ENCODE measurements around the gene FBXO24.
"Not testable (repeated sequence)": the region's sequence is repeated elsewhere in the genome, so short reads cannot be mapped to it uniquely, and the experiment has no call there.

FBXO24 gene, protein sequence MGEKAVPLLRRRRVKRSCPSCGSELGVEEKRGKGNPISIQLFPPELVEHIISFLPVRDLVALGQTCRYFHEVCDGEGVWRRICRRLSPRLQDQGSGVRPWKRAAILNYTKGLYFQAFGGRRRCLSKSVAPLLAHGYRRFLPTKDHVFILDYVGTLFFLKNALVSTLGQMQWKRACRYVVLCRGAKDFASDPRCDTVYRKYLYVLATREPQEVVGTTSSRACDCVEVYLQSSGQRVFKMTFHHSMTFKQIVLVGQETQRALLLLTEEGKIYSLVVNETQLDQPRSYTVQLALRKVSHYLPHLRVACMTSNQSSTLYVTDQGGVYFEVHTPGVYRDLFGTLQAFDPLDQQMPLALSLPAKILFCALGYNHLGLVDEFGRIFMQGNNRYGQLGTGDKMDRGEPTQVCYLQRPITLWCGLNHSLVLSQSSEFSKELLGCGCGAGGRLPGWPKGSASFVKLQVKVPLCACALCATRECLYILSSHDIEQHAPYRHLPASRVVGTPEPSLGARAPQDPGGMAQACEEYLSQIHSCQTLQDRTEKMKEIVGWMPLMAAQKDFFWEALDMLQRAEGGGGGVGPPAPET

DNA sequence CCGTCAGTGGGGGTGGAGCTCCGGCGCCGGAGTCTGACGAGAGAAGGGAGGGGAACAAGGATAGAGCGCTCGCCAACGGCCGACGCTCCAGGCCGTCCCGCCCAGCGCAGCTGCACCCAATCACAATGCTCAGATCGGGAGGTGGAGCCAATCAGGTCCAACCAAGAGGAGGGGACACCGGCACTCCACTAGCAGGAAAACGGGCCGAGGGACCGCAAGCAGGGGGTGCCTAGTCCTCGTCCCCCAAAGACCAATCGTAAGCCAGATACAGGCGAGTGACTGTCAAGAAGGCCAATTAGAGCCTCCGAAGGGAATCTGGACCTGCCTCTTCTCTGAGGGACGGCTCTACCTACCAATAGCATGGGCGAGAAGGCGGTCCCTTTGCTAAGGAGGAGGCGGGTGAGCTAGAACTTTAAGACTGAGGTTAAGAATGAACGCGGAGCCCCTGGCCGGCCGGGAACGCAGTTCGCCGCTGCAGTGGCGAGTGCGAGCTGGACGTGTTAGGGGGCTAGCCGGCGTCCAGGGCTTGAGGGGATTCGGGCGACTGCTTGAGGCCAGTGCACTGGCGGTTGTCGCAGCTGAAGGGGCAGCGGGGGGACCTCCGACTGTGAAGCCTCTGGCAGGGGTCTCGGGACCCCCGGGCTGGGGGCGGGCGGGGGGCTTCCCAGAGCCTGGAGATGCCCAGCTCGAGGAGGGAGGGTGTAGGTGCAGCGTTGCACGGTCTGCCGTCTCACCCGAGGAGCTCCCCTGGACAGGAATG is at the start of gene FBXO24:
TSS of gene FBXO24 (plus strand) at position 63 of the 760 bp plus-strand sequence. CDS start at position 361, 298 bp downstream.
- peak; percentile 99 for DNase-seq (ENCODE audit: low read depth in 2 of 2)

DNA sequence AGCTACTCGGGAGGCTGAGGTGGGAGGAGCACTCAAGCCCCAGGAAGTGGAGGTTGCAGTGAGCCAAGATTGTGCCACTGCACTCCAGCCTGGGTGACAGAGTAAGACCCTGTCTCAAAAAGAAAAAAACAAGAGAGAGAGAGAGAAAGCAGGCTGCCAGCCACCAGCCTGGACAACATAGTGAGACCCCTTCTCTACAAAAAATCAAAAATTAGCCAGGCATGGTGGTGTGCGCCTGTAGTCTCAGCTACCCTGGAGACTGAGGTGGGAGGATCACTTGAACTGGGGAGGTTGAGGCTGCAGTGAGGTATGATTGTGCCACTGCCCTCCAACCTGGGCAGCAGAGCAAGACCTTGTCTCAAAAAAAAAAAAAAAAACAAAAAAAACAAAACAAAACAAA is 49.4 kb upstream of the FBXO24 start:
- not testable (repeated sequence) for DNase-seq (ENCODE audit: low read depth in 2 of 2)

DNA sequence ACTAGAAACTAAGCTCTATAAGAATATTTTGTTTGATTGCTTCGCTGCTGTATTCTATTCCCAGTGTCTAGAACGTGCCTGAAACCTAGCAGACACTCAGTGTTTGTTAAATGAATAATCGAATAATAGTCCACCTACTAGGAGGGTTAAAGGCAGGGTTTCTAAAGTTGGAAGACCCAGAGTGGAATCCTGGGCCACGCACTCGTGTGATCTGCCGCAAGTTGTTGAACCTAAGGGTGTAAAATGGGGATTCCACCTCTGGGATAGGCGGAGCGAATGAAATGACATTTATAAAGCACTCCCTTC is 47.8 kb upstream of the FBXO24 start:
- no peak for DNase-seq (ENCODE audit: low read depth in 2 of 2)

DNA sequence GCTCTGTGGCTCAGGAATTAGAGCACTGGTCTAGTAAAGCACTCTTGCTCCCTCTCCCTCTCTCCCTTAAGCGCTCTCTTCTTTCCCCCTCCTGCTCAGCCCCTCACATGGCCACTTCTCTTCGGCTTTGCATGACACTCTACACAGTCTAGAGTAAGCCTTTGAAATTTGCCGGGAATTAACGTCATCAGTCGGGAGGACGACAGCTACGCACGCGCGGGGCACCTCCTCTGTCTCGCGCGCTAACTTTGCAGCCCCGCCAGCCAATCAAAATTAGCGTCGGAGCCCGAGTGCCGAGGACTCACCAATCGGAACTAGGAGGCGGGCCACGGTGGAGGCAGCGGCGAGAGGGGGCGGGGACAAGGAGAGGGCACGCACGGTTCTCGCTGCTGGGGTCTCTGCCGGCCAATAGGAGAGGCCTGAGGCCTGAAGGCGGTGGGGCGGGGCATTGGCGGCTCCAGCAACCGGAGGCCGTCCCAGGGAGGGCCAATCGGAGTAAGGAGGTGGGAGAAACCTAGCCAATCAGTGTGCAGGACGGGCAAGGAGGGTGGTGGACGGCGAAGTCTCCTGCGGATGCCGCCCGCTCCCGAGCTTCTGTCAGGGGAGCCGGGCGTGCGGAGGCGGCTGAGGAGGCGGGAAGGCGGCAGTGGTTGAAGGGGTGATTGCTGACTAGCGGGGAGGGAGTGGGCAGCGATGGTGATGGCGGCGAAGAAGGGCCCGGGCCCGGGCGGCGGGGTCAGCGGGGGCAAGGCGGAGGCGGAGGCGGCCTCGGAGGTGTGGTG is 47.3 kb upstream of the FBXO24 start, which contains the start of gene AGFG2:
TSS of gene AGFG2 (plus strand) at position 550 of the 782 bp plus-strand sequence. CDS start at position 694, 144 bp downstream.
- DNase-seq (ENCODE audit: low read depth in 2 of 2), result peak; percentile 100

DNA sequence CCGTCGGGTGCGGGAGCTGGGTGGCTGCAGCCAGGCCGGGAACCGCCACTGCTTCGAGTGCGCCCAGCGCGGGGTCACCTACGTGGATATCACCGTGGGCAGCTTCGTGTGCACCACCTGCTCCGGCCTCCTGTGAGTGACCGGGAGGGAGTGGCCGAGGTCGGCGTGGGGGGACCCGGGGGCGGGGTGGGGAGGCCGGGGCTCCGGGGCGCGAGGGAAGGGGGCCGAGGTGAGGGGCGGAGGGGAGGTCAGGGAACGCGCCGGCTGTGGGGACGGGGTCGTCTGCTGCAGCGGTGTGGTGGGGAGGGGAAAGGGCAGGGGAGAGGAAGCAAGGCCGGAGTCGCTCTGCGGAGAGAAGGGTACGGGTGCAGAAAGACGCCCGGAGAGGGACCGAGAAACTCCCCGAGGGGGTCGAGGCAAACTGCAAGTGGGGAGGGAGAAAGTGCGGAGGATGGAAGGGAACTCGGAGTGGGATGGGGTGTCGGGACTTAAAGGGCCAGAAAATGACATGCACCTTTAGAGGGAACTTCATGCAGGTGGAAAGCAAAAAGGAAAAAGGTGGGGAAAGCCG is 46.6 kb upstream of the FBXO24 start:
- DNase-seq (ENCODE audit: low read depth in 2 of 2), result no peak

DNA sequence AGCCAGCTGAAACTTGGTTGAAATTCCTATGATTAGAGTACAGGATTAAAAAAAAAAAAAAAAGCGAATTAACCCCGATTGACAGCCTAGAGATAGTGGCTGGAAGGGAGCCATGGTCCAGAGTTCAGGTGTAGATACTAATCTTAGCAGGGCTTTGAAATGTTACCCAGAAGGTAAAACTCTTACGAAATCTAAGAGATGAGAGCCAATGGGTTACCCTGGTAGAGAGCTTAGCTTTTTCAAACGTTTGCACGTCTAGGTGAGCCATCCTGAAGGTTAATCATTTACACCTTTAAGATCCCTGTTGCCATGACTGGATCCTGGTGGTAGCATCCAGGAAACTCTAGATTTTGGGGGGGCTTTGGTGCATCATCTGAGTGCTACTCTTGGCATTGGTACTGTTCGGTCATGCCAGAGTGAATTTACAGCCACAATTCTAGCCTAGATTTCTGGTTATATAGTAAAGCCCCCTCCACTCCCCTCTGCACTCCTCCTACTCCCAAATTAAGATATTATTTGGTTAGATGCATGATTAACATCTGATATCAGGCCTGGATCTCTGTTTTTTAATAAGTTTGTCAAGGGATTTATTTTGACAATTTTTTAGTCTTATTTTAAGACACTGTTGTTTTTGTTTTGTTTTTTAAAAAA is 45.9 kb upstream of the FBXO24 start:
- DNase-seq (ENCODE audit: low read depth in 2 of 2), result no peak

DNA sequence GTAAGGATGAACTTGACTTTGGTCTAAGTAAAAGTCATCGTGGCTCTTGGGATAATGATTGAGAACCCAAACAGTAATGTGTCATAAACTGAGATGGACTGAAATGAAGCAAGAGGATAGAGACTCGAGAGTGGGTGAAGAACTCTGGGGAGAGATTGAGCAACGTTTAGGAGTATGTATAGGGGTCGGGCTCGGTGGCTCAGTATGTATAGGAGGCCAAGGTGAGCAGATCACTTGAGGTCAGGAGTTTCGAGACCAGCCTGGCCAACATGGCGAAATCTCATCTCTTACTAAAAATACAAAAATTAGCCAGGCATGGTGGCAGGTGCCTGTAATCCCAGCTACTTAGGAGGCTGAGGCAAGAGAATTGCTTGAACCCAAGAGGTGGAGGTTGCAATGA is 44.8 kb upstream of the FBXO24 start:
- not testable (repeated sequence) for DNase-seq (ENCODE audit: low read depth in 2 of 2)

DNA sequence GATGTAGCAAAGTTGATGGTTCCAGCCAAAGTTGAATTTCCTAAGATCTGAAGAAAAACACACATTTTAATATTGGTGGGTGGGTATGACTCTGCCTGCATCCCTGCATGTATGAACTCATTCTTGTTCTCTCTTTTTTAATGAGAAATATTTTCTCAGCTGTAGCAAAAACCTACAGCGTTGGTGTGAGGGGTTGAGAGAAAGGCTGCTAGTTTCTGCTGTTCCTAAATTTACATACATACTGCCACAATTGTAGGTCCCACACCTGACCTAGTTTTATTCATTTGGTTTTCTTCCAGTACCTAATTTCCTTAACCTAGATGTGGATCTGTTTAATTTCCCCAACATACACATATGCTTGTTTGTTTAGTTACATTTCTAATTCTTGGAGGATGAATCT is 42.5 kb upstream of the FBXO24 start:
- DNase-seq (ENCODE audit: low read depth in 2 of 2), result no peak

DNA sequence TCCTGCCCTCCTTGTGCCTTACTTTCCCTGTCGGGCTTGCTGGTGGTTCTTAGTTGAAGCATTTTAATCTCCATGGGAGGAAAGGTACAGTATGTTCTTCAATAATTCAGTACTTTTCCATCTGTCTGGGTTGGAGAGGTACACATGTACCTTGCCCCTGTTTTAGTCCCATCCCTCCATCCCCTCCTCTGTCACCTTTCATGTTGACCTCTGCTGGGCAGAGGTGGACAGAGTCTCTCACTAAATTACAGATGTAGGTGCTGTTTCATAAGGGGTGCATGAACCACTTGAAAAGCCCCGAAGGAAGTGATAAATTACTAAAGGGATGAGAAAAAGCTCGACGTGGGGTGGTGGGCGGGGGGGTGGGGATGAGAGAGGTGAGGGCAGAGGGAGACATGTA is 41.7 kb upstream of the FBXO24 start:
- DNase-seq (ENCODE audit: low read depth in 2 of 2), result no peak

DNA sequence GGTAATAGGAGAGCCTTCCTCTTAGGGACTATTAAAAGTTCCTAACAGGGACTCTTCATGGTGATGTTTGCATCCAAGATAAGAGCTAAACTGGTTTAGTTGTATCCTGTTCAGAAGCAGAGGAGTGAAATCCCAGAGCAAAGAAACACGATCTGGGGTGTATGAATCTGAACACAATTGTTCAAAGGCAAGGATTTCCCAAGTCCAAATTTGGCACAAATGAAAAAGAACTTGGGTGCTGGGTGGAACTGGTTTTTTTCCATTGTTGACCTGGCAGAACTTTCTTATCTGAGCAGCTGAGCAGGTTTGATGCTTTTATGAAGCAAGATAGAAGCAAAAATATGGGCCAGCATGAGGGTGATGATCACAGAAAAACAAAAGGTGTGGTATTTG is 41.2 kb upstream of the FBXO24 start:
- DNase-seq (ENCODE audit: low read depth in 2 of 2), result no peak

DNA sequence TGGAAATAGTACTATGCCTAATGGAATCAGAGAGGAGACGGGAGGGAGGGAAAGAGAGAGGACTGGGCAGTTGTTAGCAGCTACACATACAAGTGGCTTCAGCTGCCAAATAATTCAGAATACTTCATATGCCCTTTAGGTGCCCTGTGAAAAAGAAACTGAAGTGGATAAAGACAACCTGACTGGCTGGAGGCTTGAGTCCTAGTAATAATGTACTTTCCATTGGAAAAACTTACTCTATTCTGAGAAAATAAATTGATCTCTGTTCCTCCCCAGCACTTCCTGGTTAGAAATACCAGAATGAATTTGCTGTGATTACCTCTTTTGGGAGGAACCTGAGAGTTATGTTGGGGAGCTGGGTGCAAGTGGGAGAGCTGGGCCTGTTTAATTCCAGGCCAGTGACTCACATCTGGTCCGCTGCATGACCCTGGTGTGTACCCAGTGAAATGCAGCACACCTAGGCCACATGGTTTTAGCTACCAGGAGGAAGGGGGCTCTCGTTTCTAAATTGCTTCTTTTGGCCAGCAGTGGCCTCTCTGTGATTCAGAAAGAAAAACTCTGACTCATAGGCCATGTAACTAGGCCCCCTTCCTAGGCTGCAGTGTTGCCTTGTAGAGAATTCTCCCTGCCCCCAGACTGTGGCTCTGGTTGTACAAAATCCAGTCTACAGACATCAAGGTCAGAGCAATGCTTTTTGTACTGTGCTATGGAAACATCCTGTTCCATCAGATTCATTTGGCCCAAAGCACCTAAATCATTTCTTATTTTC is 40.6 kb upstream of the FBXO24 start:
- peak; percentile 73 to 75 for DNase-seq (ENCODE audit: low read depth in 2 of 2)

DNA sequence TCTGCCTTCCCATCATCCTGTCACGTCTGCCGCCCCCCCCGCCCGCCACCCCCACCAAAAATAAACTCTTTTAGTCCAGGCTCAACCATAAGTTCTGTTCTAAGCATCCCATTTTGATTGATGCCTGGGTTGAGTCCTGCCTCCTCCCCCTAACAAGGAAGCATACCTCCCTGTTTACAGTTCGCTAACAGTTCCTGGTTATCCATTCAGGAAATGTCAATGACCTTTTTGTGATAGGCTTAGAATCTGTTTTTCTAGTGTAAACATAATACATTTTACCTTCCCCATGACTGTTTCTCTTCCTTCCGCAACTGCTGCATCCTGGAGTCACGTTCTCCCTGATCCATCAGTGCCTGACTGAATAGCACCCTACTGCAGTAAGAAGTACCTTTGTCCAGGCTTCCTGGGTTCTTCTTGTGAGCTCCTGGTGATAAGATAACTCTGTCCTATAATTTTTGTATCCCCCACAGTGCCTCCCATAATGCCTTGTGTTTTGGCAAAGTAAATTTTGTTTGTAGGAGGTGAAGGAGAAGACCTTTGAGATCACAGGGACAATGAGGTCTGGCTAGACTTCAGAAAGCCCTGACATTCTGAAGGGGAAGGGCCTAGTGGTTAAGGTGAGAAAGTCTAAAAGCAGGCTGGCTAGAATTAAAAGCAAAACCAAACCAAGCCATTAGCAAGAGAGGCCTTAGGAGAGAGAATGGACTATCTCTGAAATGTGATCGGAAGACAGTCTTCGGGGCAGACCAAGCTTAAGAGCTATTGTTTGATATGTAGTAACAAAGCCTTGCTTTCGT is 39.8 kb upstream of the FBXO24 start:
- no peak for DNase-seq (ENCODE audit: low read depth in 2 of 2)

DNA sequence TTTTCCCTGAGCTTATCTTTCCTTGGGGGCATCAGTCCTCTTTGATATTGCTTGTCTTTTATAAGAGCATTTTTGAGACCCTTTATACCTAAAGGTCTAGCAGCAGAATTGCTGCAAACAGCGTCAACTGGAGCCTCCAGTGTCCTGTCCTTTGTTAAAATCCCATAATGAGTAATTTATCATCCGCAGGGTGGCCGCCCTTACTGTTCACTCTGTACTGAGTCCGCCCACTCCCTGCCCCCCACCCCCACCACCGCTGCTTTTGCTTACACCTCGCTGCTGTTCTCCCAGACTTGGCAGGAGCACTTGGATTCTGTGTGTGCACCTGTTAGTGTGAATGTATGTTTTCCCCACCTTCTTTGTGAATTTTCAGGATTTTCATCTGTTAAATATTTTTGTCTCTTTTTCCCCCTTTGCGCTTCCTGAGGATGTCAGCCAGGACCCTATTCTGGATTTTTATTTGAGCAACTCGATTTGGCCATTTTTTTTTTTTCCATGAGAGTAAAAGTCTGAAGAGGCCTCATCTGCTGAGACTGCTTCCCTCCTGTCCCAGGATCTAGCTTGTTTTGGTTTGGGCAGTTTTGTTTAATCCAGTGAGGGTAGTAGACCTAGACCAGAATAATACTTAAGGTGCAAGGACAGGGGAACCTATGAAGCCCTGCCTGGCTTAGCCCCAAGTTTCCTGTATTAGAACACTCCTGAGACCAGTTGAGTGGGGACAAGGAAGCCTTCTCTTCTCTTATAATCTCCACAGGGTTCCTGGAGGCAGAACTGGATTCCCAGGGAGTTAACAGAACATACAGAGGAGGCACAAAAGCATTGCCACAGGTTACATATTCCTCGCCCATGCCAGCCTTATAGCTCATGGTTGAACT is 39.0 kb upstream of the FBXO24 start:
- no peak for DNase-seq (ENCODE audit: low read depth in 2 of 2)

DNA sequence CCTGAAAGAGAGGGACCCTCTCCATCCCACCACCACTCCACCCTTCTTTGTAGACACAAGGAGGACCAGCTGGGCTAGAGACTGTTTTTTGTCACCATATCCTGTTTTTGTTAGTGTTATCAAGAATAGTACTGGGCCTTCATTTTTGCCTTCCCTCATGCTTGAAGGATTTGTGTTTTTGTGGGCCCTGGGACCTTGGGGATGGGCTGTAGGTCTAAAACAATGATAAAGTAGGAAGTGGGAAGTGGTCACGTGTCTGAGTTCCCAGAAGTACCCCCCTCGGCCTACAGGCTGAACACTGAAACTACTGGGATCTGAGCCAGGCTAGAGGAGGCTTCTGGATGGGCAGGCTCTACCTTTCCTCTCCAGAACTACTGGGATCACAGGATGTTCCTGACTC is 38.3 kb upstream of the FBXO24 start:
- DNase-seq (ENCODE audit: low read depth in 2 of 2), result no peak

DNA sequence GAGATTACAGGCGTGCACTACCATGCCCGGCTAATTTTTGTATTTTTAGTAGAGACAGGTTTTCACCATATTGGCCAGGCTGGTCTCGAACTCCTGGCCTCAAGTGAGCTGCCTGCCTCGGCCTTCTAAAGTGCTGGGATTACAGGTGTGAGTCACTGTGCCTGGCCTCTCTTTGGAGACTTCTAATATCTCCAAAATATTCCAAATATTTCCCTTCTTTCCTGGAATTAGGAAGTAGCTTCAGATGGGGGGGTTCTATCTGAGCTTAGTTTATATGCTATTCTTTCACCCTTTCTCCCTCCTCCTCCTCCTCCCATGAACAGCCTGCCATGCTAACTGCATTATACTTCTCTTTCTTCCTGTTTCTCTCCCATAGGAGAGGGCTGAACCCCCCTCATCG is 37.7 kb upstream of the FBXO24 start:
- not testable (repeated sequence) for DNase-seq (ENCODE audit: low read depth in 2 of 2)

DNA sequence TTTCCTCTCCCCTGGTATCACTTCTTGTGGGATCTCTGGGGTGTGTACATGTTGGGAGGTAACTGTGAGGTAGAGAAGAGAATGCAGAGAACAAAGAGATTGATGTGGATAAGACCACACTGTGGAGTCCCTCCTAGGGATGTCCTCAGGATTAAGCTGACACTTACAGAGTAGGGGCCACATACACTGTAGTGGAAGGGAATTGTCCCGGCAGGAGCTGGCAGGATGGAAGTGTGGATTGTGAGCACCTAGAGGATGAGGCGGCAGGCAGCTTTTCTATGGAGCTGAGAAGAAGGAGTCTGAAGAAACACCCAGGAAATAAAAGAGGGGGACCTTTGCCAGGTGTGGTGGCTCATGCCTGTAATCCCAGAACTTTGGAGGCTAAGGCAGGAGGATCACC is 33.6 kb upstream of the FBXO24 start:
- no peak for DNase-seq (ENCODE audit: low read depth in 2 of 2)

DNA sequence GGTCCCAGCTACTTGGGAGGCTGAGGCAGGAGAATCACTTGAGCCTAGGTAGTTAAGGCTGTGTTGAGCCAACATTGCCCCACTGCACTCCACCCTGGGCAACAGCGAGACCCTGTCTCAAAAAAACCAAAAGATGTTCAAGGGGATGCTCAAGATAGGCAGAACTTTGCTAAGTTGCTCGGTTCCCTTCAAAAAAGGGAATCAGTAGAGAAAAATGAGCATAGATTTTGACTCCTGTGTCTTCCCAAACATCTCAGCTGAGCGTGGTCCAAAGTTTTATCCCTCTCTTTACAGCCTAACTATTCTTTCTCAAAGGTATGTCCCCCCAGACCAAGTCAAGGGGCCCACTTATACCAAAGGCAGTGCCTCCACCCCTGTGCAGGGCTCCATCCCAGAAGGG is 33.1 kb upstream of the FBXO24 start:
- no peak for DNase-seq (ENCODE audit: low read depth in 2 of 2)

DNA sequence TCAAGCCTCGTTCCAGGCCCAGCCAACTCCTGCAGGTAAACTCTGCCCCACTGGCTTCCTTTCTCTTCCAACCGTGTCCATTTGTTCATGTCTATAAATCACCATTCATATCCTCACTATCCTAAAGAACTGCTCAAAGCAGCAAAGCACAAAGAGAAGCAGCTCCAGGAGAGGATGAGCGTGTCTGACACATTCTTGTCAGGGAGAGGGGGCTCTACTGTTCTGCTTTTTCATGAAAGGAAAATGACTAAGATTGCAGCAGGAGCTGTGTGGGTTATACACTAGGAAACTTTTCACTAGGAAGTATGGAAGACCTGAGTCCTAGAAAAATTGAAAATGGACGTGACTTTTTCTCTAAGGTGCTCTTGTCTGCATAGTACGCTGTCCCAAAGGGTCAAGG is 30.4 kb upstream of the FBXO24 start:
- DNase-seq (ENCODE audit: low read depth in 2 of 2), result no peak

DNA sequence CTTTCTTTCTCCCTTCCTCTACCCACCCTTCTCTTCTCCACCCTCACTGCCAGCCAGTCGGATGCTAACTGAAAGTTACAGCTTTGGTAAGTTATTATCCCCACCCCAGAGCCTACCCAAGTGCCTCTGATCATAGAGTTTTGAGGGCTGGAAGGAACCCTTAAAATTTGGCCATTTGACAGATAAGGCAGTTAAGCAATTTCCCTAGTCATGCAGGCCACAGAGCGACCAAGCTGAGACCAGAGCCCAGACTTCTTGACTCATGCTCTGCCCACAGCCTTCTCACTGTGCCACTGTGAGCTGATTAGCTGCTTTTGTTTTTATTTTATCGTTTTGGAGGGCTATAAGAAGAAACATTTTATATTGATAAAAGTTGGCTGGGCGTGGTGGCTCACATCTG is 29.6 kb upstream of the FBXO24 start:
- DNase-seq (ENCODE audit: low read depth in 2 of 2), result no peak

Measured in stimulated activated CD8-positive, alpha-beta memory T cell treated with anti-CD3 and anti-CD28 coated beads, Interleukin-15, amount 100 ng/mL, for 48 hours (primary cell).